PC-3 (cell line): Measurements from ENCODE around the gene GYPB. TPM values are rescaled to one million over a fixed set of nuclear protein-coding genes. Genes with fewer than 3 reads are reported as not detected.
A peak's percentile ranks its signal among the peaks of the same experiment; 100 is the strongest.
"Not testable (repeated sequence)": the region's sequence is repeated elsewhere in the genome, so short reads cannot be mapped to it uniquely, and the experiment has no call there.

Experiments
- ATAC-seq: fragments of 200-7000 bp; cut with Tn5 transposase; 2 replicates; pipeline ENCODE4 v1.9.1; 2020; ENCODE audit warnings: mild to moderate bottlenecking, moderate library complexity
- BruUV-seq: library from RNA; stranded (reverse); fragments of 400-500 nt; replicated peaks from 2 replicates; lab custom pipeline; 2021; lab: Mats Ljungman, UMichigan
- CTCF ChIA-PET: fragments of 300-600 bp; sonication (Branson Sonifier 250); formaldehyde crosslinking; loops from one replicate; lab custom pipeline; 2022; ENCODE audit warnings: antibody characterized with exemption; lab: Charles Lee
- POLR2A ChIA-PET: fragments of 300-600 bp; sonication (Branson Sonifier 250); formaldehyde crosslinking; loops from one replicate; lab custom pipeline; 2022; ENCODE audit warnings: antibody characterized with exemption; ENCODE audit not compliant: unreplicated experiment; lab: Charles Lee
- DNase-seq: peaks from one replicate; pipeline ENCODE4 v3.0.0-alpha.2; 2015
- H2AFZ ChIP-seq: fragments of 300-600 bp; sonication (generic); 2 replicates; pipeline ENCODE4 v1.6.0; 2016; ENCODE audit warnings: antibody characterized with exemption, low read length
- H3F3A ChIP-seq: fragments of 300-600 bp; sonication (generic); one replicate; pipeline ENCODE4 v1.6.0; 2017; ENCODE audit warnings: antibody characterized with exemption, low read length, control low read depth, mild to moderate bottlenecking; ENCODE audit not compliant: unreplicated experiment
- H3K27ac ChIP-seq: fragments of 300-600 bp; sonication (generic); 2 replicates; pipeline ENCODE4 v1.5.1; 2016; ENCODE audit warnings: mild to moderate bottlenecking, low read length
- H3K27me3 ChIP-seq: fragments of 300-600 bp; sonication (generic); 2 replicates; pipeline ENCODE4 v1.6.1; 2016; ENCODE audit warnings: low read length, mixed read lengths
- H3K36me3 ChIP-seq: fragments of 300-600 bp; sonication (generic); 2 replicates; pipeline ENCODE4 v1.6.1; 2016; ENCODE audit warnings: low read depth, mixed run types, low read length, mixed read lengths
- H3K4me1 ChIP-seq: fragments of 300-600 bp; sonication (generic); 2 replicates; pipeline ENCODE4 v1.5.1; 2016; ENCODE audit warnings: low read length; ENCODE audit not compliant: insufficient read depth
- H3K4me2 ChIP-seq: fragments of 300-600 bp; sonication (generic); 2 replicates; pipeline ENCODE4 v1.6.0; 2016; ENCODE audit warnings: low read length
- H3K4me3 ChIP-seq: fragments of 300-600 bp; sonication (generic); 2 replicates; pipeline ENCODE4 v1.5.1; 2016; ENCODE audit warnings: mild to moderate bottlenecking, low read length, mixed read lengths
- H3K79me2 ChIP-seq: fragments of 300-600 bp; sonication (generic); 2 replicates; pipeline ENCODE4 v1.6.1; 2017; ENCODE audit warnings: low read length, mixed read lengths
- H3K9ac ChIP-seq: fragments of 300-600 bp; sonication (generic); 2 replicates; pipeline ENCODE4 v1.6.0; 2016; ENCODE audit warnings: mild to moderate bottlenecking, low read length
- H3K9me2 ChIP-seq: fragments of 300-600 bp; sonication (generic); replicated peaks from 2 replicates; pipeline ENCODE4 v1.6.1; 2016; ENCODE audit warnings: mixed run types, low read length, mixed read lengths
- H3K9me3 ChIP-seq: fragments of 300-600 bp; sonication (generic); 2 replicates; pipeline ENCODE4 v1.6.1; 2016; ENCODE audit warnings: low read length, mixed read lengths
- H4K20me1 ChIP-seq: fragments of 300-600 bp; sonication (generic); 2 replicates; pipeline ENCODE4 v1.6.1; 2016; ENCODE audit warnings: low read length, mixed read lengths
- CTCF ChIP-seq: fragments of 300-600 bp; sonication (generic); conservative IDR thresholded peaks from 2 replicates; pipeline ENCODE4 v1.5.1; 2017; ENCODE audit warnings: antibody characterized with exemption, low read depth, mild to moderate bottlenecking, low read length
- intact Hi-C: fragments of 100-400 bp; cut with micrococcal nuclease; formaldehyde crosslinking; loops from 2 replicates; pipeline ENCODE4 v1.9.0; 2023
- total RNA-seq: library from RNA; depleted of rRNA; stranded (reverse); fragments of >200 nt; gene quantifications from 2 replicates; pipeline ENCODE4 v1.2.3, GENCODE V29; 2014

Gene GYPB
- total RNA-seq, 1 experiment from 2014 or later = not detected

GRCh38 chr4:144021336-144021990 lies 2.3 kb upstream of the GYPB start:
- H3K4me3 ChIP-seq, H2AFZ ChIP-seq, H3K4me1 ChIP-seq, H4K20me1 ChIP-seq, H3K9me3 ChIP-seq, BruUV-seq, H3K79me2 ChIP-seq, H3K9me2 ChIP-seq, H3K4me2 ChIP-seq, H3K9ac ChIP-seq, H3K27me3 ChIP-seq, POLR2A ChIA-PET, CTCF ChIA-PET, H3F3A ChIP-seq, H3K36me3 ChIP-seq, H3K27ac ChIP-seq: not testable (repeated sequence)
- ATAC-seq (peak; percentile 61), DNase-seq (peak; percentile 40)
- TF ChIP-seq CTCF = peak; percentile 59
- intact Hi-C loops = loop anchor here (5.0 kb wide), 1 partner anchor 244 kb away; no protein-coding TSS in a partner anchor

- intact Hi-C loops, H3K4me1 ChIP-seq, H3K79me2 ChIP-seq, H2AFZ ChIP-seq, CTCF ChIA-PET, H3K9ac ChIP-seq, H3K4me2 ChIP-seq, H3K9me2 ChIP-seq, POLR2A ChIA-PET, BruUV-seq, H3K27me3 ChIP-seq, H3F3A ChIP-seq, H3K27ac ChIP-seq, H4K20me1 ChIP-seq, DNase-seq, H3K4me3 ChIP-seq, H3K36me3 ChIP-seq, ATAC-seq, H3K9me3 ChIP-seq: not testable (repeated sequence)
These were observed 768 bp downstream of the GYPB start for GRCh38 chr4:144018223-144019000.

GRCh38 chr4:144017271-144017670 lies 1.9 kb downstream of the GYPB start:
- H3K9me2 ChIP-seq, H3K4me1 ChIP-seq, BruUV-seq, ATAC-seq, H3K27me3 ChIP-seq, H2AFZ ChIP-seq, H3K27ac ChIP-seq, H3K79me2 ChIP-seq, DNase-seq, H3K9ac ChIP-seq, H3F3A ChIP-seq, intact Hi-C loops, H3K36me3 ChIP-seq, H3K4me2 ChIP-seq, H3K4me3 ChIP-seq, H3K9me3 ChIP-seq, CTCF ChIA-PET, H4K20me1 ChIP-seq: not testable (repeated sequence)
- POLR2A ChIA-PET = interaction anchor here (0.7 kb wide), 1 partner anchor 627 kb away, joined by 3 read pairs; no protein-coding TSS in a partner anchor

GRCh38 chr4:144016057-144016605 lies 3.0 kb downstream of the GYPB start:
- H3K9ac ChIP-seq, ATAC-seq, H3K36me3 ChIP-seq, CTCF ChIA-PET, H4K20me1 ChIP-seq, H3K4me2 ChIP-seq, H3K79me2 ChIP-seq, H3F3A ChIP-seq, H3K9me3 ChIP-seq, POLR2A ChIA-PET, DNase-seq, H3K9me2 ChIP-seq, H3K4me3 ChIP-seq, H3K27me3 ChIP-seq, intact Hi-C loops, H3K4me1 ChIP-seq, H3K27ac ChIP-seq, BruUV-seq, H2AFZ ChIP-seq: not testable (repeated sequence)
